HG03135 (cell line): Measurements from ENCODE around the gene PIK3R2.
"Not testable (repeated sequence)": the region's sequence is repeated elsewhere in the genome, so short reads cannot be mapped to it uniquely, and the experiment has no call there.

ENCODE experiments used
- ATAC-seq: cut with Tn5 transposase; IDR thresholded peaks from one replicate; pipeline ENCODE4 v1.9.1; 2021; ENCODE audit warnings: mild to moderate bottlenecking, moderate library complexity; ENCODE audit not compliant: unreplicated experiment

Gene PIK3R2

DNA sequence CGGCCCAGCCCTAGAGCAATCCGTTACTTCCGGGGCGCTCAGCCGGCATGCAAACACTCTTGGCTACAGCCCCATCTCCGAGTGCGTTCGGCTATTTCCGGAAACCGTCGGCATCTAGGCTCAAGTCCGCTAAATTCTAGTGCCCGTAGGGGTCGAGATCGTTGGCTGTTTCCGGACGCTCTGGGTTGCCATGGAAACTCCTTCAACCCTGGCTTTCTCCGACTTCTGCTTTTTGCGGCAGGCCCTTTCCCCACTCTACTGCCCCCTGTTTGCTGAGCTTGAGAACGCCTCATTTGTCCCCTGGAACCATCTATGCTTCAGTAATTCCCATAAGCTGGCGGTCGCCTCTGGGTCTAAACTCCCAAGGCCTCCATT is 534 bp upstream of the PIK3R2 start:
- ATAC-seq: peak; percentile 62

DNA sequence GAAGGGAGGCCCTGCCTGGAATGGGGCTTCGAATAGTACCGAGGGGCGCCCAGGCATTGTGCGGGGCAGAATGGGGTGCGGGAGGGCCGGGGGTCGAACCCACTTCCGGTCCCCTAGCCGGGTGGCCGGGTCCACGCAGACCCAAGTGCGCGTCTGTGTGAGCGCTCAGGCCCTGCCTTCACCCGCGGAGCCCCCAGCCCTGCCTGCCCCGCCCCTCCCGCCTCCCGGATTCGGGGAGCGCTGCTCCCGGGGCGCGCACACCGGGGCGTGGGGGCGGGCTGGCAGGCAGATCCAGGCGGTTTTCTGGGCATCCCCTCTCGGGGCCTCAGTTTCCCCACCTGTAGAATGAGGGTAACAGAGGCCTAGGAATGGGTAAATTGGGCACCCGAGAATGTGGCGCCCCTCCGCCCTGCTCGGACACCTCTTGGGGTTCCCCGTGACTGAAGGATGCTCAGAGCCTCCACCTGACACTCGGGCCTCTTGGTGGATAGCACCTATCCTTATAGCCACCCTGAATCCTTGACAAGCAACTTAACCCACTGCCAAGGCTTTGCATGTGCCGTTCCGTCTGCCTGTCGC is 682 bp downstream of the PIK3R2 start:
- no peak for ATAC-seq

DNA sequence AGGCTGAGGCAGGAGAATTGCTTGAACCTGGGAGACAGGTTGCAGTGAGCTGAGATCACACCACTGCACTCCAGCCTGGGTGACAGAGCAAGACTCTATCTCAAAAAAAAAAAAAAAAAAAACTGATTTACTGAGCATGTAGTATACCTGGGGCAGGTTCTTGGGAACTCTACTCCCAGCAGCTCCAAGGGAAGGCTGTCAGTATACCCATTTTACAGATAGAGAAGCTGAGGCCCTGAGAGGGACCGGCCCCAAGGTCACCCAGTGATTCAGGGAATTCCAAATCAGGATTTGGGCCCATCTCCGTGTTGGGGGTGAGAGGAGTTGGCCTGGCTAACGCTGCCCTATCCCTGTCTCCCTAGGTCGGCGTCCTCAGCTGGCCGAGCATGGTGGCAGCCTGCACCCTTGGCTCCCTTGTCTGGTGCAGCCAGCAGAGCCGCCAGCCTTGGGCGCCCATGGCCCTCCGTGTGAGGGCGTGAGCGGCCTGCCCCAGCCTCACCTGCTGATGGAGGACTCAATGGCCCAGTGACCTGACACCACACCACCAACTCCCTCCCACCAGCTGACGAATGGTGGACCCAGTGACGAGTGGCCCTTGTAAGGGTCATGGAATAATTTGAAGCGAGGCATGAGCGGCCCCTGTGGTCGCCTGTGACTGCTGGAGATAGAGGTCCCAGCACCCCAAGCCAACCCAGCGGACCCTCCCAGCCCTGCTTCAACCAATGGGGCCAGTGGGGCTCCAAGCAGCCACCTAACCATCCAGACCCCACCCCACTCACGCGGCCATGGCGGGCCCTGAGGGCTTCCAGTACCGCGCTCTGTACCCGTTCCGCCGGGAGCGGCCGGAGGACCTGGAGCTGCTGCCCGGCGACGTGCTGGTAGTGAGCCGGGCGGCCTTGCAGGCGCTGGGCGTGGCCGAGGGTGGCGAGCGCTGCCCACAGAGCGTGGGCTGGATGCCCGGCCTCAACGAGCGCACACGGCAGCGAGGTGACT is 2.4 kb downstream of the PIK3R2 start:
- ATAC-seq: no peak

DNA sequence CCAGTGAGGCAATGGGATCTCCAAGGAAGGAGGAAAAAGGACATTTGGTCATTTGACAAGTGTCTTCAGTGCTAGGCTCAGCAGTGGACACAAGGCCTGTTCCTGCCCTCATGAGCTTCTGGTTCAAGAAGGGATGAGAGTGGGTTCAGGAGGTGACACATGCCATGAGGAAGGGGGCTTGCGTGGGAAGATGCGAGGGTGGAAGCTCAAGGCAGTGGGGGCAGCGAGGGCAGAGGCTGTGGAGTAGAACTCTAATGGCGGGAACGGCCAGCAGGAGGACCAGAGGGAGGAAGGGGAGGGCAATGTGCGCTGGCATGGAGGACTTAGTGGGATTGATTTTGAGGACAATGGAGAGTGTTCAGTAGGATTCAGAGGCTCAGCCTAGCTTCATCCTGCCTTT is 3.3 kb downstream of the PIK3R2 start:
- ATAC-seq: no peak

DNA sequence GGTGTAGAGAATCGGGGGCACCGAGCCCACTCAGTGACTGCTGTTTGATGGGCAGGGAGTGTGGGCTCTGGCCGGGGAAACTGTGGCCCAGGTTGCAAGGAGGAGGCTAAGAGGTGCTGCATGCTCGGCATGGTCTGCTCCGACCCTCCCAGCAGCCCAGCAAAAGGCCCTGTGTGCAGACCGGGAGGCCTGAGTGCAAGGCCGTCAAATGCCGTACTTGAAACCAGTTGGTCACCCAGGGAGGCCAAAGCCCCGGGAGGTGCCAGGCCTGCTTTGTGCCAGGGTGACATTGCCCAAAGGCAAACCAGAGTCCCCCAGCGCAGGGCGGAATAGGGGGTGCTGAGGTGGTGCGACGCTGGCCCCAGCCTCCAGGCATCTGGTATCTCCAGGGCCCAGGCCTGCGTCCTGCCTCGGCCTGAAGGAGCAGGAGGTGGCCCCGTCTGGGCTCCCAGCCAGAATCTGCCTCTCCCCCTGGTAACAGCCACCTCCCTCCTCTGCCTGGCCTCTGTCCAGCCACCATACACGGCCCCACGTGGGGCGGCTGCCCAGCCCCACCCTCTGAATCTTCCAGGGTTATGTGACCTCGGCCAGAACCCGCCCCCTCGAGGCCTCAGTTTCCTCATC is 4.0 kb downstream of the PIK3R2 start:
- no peak for ATAC-seq

DNA sequence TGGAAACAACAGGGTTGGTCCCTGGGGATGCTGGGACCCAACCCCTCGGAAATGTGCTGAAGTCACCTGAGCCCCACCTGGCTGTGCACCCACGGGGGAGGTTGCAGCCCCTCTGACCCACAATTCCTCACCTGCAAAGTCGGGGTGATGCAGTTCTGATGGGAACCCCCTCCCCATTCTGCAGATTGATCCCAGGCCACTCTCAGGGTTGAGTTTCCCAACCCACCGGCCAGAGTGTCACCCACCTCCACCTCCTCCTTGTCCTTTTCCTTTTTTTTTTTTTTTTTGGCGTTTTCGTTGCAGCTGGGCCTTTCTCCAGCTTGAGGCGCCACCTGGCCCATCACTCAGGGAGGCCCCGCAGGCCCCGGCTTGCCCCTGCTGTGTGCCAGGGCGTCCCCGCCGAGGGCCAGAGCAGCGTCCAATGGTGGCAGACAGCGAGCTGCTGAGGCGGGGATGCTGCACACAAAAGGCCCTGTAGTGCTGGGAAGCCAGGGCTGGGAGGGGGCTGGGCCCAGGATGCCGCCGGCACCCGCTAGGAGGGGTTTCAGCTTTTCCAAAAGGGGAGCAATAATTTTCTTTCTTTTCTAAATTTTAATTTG is 4.6 kb downstream of the PIK3R2 start:
- no peak for ATAC-seq

DNA sequence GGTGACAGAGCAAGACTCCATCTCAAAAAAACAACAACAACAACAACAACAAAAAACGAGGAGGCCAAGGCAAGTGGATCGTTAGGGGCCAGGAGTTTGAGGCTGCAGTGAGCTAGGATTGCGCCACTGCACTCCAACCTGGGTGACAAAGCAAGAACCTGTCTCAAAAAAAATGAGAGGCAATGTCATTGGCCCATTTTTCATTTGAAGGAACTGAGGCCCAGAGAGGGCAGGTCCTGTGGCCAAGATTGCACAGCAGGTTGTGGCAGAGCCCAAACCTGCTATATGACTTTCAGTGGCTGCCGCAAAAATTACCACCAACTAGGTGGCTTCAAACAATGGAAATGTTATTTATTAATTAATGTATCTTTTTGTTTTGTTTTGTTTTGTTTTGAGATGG is 5.5 kb downstream of the PIK3R2 start:
- no peak for ATAC-seq

DNA sequence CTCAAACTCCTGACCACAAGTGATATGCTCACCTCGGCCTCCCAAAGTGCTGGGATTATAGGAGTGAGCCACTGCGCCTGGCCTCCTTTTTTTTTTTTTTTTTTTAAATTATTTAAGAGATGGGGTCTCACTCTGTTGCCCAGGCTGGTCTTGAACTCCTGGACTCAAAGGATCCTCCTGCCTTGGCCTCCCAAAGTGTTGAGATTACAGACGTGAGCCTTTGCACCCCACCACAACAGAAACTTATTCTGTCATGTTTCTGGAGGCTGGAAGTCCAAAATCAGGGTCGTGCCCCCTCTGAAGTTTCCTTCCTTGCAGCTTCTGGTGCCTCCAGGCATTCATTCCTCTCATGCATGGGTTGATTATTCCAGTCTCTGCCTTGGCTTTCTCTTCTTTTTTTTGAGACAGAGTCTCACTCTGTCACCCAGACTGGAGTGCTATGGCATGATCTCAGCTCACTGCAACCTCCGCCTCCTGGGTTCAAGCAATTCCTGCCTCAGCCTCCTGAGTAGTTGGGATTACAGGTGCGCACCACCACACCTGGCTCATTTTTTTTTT is 6.2 kb downstream of the PIK3R2 start:
- ATAC-seq: not testable (repeated sequence)

DNA sequence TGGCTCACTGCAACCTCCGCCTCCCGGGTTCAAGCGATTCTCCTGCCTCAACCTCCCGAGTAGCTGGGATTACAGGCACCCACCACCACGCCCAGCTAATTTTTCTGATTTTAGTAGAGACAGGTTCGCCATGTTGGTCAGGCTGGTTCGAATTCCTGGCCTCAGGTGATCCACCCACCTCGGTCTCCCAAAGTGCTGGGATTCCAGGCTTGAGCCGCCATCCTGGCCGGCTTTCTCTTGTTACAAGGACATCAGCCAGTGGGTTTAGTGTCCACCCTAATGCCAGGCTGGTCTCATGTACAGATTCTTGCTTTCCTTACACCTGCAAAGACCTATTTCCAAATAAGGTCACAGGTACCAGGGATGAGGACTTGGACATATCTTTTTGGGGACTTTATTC is 6.8 kb downstream of the PIK3R2 start:
- no peak for ATAC-seq

DNA sequence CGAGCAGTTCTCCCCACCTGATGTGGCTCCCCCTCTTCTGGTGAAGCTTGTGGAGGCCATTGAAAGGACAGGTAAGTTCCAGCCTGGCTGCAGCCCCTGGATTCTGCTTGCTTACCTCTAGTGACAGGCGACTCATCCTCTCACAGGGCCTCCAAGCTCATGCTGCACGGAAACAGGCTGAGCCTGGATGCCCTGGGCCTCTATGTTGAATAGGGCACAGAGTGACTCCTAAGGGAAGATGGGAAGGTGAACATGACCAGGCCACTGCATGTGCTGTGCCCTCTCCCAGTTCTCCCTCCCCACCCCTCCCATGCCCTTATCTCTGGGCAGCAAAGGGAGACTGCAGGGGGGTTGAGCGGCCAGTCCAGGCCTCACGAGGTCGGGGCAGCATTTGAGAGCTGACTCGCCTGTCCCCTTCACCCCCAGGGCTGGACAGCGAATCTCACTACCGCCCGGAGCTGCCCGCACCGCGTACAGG is 7.6 kb downstream of the PIK3R2 start:
- no peak for ATAC-seq

DNA sequence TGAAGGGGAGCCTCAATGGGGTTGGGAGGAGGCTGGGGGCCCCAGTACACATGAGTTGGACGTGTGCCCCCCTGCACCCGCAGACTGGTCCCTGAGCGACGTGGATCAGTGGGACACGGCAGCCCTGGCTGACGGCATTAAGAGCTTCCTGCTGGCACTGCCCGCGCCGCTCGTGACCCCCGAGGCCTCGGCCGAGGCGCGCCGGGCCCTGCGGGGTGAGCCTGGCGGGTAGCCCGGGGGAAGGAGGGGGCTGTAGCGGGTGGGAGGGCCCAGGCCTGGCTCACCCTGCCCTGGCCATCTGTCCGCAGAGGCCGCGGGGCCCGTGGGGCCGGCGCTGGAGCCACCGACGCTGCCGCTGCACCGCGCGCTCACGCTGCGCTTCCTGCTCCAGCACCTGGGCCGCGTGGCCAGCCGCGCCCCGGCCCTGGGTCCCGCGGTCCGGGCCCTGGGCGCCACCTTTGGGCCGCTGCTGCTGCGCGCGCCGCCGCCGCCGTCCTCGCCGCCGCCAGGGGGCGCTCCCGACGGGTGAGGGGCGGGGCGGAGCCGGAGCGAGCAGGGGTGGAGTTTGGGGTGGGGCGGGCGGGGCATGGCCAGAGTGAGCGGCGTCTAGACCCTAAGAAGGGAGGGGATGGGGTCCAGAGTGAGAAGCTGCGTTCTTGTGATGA is 8.1 kb downstream of the PIK3R2 start:
- peak; percentile 69 for ATAC-seq

DNA sequence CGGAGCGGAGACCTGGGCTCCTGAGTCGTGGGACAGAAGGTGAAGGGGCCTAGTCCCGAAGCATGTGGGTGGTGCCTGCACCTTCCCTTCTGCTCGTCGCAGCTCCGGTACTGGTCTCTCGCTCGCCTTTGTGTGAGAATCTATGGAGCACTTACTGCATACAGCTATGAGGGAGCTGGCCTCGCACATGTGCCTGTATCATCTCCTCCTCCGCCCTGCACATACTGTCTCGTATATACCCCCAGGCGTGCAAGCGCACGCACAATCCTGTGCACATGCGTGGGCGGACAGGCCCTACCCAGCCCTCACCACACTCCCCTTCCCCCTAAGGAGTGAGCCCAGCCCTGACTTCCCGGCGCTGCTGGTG is 8.7 kb downstream of the PIK3R2 start:
- ATAC-seq: no peak

DNA sequence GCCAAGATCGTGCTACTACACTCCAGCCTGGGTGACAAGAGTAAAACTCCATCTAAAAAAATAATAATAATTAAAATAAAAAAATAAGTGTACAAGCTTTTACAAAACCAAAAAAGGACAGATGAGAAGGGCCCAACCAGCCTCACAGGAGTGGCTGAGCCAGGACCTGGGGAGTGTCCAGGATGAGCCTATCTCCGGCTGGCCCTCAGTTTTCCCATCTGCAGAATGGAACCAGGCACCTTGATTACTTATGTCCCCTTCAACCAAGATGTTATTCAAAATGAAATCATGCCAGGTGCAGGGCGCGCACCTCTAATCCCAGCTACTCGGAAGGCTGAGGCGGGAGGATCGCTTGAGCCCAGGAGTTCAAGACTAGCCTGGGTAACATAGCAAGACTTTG is 11.1 kb downstream of the PIK3R2 start:
- no peak for ATAC-seq

DNA sequence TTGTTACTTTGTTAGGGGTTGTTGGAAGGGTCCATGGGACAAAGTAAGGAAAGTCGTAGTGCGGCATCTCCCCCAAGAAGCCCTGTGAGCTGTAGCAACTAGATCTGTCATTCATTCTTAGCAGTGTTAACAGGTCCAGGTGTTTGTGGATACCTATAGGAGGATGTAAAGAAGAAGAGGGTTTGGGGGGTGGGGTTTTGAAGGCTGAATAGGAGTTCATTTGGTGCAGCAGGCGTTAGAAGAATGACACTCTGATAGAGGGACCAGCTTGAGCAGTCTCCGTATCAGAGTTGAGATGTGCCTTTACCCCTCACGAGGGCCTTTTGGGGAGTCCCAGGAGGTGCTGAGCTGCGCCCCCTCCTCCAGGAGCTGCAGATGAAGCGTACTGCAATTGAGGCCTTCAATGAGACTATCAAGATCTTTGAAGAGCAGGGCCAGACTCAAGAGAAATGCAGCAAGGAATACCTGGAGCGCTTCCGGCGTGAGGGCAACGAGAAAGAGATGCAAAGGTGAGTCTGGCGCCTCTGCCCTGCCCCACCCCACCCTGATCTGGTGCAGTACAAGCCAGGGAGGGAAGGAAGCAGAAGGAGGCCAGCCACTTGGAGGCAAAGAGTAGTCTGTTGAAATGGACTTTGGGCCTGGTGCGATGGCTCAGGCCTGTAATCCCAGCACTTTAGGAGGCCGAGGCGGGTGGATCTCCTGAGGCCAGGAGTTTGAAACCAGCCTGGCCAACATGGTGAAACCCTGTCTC is 13.0 kb downstream of the PIK3R2 start:
- no peak for ATAC-seq

DNA sequence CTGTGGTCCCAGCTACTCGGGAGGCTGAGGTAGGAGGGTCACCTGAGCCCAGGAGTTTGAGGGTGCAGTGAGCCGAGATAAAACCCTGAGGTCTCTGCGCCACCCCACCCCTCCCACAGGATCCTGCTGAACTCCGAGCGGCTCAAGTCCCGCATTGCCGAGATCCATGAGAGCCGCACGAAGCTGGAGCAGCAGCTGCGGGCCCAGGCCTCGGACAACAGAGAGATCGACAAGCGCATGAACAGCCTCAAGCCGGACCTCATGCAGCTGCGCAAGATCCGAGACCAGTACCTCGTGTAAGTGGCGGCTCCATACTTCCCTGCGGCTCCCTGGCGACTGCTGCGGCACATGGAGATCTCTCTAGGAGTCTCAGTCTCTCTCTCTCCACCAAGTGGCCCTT is 14.0 kb downstream of the PIK3R2 start:
- no peak for ATAC-seq

DNA sequence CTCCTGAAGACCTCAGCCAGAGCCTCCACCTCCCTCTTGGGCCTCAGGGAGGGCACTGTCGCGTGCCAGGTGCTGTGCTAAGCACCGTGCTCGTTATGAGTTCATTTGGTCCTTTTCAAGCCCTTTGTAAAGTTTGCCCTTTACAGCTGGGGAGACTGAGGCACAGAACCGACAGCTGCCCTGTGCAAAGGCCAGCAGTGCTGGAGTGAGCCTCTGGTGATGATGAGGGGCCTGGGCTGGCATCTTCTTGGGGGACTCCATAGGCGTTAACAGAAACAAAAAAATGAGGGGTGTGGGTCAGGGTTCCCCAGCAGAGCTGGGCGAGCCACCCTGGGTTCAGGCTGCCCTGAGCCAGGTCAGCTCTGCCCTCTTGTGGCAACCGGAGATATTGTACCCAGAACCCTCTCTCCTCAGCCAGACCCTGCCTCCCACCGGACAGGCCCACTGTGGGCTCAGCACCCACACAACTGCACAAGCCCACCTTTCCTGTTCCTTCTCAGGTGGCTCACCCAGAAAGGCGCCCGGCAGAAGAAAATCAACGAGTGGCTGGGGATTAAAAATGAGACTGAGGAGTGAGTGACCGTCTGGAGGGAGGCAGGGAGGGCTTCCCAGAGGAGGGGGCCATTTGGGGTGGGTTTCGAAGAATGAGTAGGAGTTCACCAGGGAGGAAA is 15.1 kb downstream of the PIK3R2 start:
- no peak for ATAC-seq

DNA sequence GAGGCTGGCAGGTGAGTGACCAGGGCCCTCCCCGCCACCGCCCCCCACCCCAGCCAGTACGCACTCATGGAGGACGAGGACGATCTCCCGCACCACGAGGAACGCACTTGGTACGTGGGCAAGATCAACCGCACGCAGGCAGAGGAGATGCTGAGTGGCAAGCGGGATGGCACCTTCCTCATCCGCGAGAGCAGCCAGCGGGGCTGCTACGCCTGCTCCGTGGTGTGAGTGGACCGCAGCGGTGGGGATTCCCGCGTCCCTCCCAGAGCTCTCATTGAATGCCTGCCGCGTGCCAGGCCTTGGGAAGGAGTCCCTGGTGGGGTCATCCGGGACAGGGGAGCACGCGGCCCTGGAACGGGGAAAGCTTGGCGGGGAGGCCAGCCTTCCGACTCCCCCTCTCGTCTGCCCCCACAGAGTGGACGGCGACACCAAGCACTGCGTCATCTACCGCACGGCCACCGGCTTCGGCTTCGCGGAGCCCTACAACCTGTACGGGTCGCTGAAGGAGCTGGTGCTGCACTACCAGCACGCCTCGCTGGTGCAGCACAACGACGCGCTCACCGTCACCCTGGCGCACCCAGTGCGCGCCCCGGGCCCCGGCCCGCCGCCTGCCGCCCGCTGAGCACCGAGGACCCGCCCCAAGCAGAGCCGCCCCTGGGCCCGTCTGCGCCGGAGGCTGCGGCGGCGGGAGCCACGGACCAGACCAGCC is 15.9 kb downstream of the PIK3R2 start:
- ATAC-seq: no peak

DNA sequence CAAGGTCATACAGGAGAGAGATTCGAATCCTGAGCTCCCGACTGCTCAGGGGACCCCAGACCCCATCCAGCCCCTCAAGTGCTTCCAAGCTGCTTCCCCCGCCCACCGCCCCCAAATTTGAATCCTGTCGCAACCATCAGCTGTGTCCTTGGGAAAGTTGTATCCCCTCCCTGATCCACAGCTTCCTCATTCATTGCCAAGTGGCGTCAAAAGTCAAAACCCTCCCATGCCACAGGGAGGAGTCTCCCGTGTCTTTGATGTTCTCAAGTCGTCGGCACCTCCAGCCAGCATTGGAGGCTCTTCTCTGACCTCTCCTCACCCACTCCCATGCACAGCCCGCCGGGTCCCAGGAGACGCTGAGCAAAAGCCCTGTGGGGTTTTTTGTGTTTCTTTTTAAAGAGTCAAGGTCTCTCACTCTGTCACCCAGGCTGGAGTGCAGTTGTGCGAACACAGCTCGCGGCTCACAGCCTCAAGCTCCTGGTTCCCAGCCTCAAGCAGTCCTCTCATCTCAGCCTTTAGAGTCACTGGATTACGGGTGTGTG is 17.8 kb downstream of the PIK3R2 start:
- no peak for ATAC-seq
